IPS DF 4.7 (cell line): ENCODE data around the gene ACAD11.

ENCODE experiments used
- DNase-seq: peaks from one replicate; pipeline ENCODE4 v3.0.0-alpha.2; 2013; ENCODE audit warnings: low spot score; ENCODE audit errors: extremely low read depth

Gene ACAD11

DNA sequence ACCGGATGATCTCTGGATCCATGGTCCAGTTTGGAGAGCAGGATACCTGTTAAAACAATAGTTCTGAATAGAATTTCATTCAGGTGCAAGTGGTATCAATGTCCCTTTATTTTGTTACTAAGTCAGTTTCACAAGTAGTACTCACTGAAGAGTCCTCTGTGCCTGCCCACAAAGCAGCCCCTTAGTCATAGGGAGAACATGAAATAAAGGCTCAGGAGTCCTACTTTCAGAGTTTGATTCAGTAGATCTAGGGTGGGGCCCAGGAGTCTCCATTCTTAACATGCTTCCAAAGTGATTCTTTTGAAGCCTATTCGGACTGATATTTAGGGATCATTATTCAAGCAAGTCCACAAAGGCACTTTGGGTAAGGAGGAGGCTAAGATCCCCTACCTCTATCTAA lies 142.3 kb downstream of the ACAD11 start:
- no peak for DNase-seq

DNA sequence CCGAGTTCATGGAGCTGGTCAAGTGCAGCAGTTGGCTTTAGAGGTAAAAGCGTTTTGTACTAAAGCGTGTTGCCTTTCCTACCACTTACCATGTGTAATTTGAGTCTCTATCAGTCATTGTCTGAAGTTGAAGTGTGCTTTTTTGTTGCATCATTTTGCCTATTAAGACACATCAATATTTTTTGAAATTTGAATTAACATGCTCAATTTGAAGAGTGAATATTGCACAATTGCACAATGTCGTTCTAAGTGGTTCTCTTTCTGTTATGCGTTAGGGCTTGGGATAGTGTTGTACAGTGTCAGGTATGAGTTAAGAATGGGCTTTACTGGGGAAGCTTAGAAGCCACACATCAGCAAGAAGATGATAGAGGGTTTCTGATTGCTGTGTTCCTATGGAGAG lies 146.6 kb downstream of the ACAD11 start:
- no peak for DNase-seq

DNA sequence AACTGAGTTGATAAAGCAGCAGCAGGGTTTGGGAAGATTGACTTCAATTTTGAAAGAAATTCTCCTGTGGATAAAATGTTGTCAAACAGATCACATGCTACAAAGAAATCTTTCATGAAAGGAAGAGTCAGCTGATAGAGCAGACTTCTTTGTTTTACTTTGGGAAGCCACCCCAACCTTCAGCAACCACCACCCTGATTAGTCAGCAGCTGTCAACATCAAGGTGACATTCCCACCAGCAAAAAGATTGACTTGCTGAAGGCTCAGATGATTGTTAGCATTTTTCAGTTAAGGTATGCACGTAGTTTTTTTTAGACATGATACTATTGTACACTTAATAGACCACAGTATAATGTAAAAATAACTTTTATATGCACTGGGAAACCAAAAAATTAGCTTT lies 150.1 kb downstream of the ACAD11 start:
- DNase-seq, result no peak

DNA sequence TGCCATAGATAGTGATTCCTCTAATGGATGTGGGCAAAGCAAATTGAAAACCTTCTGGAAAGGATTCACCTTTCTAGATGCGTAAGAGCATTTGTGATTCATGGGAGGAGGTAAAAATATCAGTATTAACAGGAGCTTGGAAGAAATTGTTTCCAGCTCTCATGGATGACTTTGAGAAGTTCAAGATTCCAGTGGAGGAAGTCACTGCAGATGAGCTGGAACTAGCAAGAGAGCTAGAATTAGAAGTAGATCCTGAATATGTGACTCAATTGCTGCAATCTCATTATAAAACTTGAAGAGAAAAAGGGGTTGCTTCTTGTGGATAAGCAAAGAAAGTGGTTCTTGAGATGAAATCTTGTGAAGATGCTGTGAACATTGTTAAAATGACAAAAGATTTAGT lies 150.5 kb downstream of the ACAD11 start:
- DNase-seq, result no peak
